ENCODE results near the gene CENPP. TPM values are rescaled to one million over a fixed set of nuclear protein-coding genes. Genes with fewer than 3 reads are reported as not detected.
A peak's percentile ranks its signal among the peaks of the same experiment; 100 is the strongest.

Gene CENPP
- total RNA-seq, 1 donor from 2014 or later: 7.7 TPM

- Mint-ChIP-seq H3K9me3 (ENCODE audit: low read depth) (no peaks in the 10 kb centered on the region), H3K4me1 (ENCODE audit: low read depth) (peaks cover 80% of the 10 kb centered on the region), H3K27me3 (ENCODE audit: low read depth) (no peaks in the 10 kb centered on the region), H3K27ac (ENCODE audit: unreplicated experiment) (peak overlapping the region; percentile 99), H3K4me3 (ENCODE audit: unreplicated experiment) (no peak overlapping the region), H3K36me3 (ENCODE audit: low read depth) (peaks cover 2% of the 10 kb centered on the region)
- peak; percentile 49 for TF ChIP-seq CTCF (IDR thresholded peaks at IDR 0.05)
- no peak for DNase-seq (ENCODE audit: low spot score)
These were observed 182.5 kb downstream of the CENPP start for GRCh38 chr9:92508018-92508820.

- peaks cover 2% of the 10 kb centered on the region for H3K36me3 Mint-ChIP-seq (ENCODE audit: low read depth)
- TF ChIP-seq CTCF (IDR thresholded peaks at IDR 0.05): no peak
- no peak overlapping the region for H3K4me3 Mint-ChIP-seq (ENCODE audit: unreplicated experiment)
These were observed 183.3 kb downstream of the CENPP start for GRCh38 chr9:92509050-92509449.

GRCh38 chr9:92510747-92511146 lies 185.0 kb downstream of the CENPP start:
- TF ChIP-seq CTCF (IDR thresholded peaks at IDR 0.05): no peak
- H3K4me1 Mint-ChIP-seq (ENCODE audit: low read depth): peaks cover 67% of the 10 kb centered on the region
- H3K27me3 Mint-ChIP-seq (ENCODE audit: low read depth): no peaks in the 10 kb centered on the region
- peaks cover 4% of the 10 kb centered on the region for H3K36me3 Mint-ChIP-seq (ENCODE audit: low read depth)
- H3K4me3 Mint-ChIP-seq (ENCODE audit: unreplicated experiment): no peak overlapping the region
- DNase-seq (ENCODE audit: low spot score): no peak
- no peaks in the 10 kb centered on the region for H3K9me3 Mint-ChIP-seq (ENCODE audit: low read depth)
- H3K27ac Mint-ChIP-seq (ENCODE audit: unreplicated experiment): no peak overlapping the region

More at GRCh38 chr9:92509050-92509449, 183.3 kb downstream of the CENPP start:
- Mint-ChIP-seq H3K4me1 (ENCODE audit: low read depth) (peaks cover 81% of the 10 kb centered on the region), H3K27me3 (ENCODE audit: low read depth) (no peaks in the 10 kb centered on the region), H3K27ac (ENCODE audit: unreplicated experiment) (no peak overlapping the region), H3K9me3 (ENCODE audit: low read depth) (no peaks in the 10 kb centered on the region)
- DNase-seq (ENCODE audit: low spot score): no peak

GRCh38 chr9:92512622-92513021 lies 186.9 kb downstream of the CENPP start:
- Mint-ChIP-seq H3K4me3 (ENCODE audit: unreplicated experiment) (no peak overlapping the region), H3K27me3 (ENCODE audit: low read depth) (no peaks in the 10 kb centered on the region), H3K4me1 (ENCODE audit: low read depth) (peaks cover 58% of the 10 kb centered on the region), H3K9me3 (ENCODE audit: low read depth) (no peaks in the 10 kb centered on the region), H3K36me3 (ENCODE audit: low read depth) (peaks cover 7% of the 10 kb centered on the region), H3K27ac (ENCODE audit: unreplicated experiment) (peak overlapping the region; percentile 72)
- no peak for DNase-seq (ENCODE audit: low spot score)
- no peak for TF ChIP-seq CTCF (IDR thresholded peaks at IDR 0.05)

- Mint-ChIP-seq H3K9me3 (ENCODE audit: low read depth) (no peaks in the 10 kb centered on the region), H3K27me3 (ENCODE audit: low read depth) (no peaks in the 10 kb centered on the region), H3K4me3 (ENCODE audit: unreplicated experiment) (no peak overlapping the region), H3K27ac (ENCODE audit: unreplicated experiment) (peak overlapping the region; percentile 72), H3K36me3 (ENCODE audit: low read depth) (peaks cover 7% of the 10 kb centered on the region), H3K4me1 (ENCODE audit: low read depth) (peaks cover 55% of the 10 kb centered on the region)
- no peak for DNase-seq (ENCODE audit: low spot score)
- no peak for TF ChIP-seq CTCF (IDR thresholded peaks at IDR 0.05)
These were observed 187.6 kb downstream of the CENPP start for GRCh38 chr9:92513349-92513748.
